Measurements from ENCODE around the gene EP400. TPM values are rescaled to one million over a fixed set of nuclear protein-coding genes. Genes with fewer than 3 reads are reported as not detected.

Gene EP400
- total and polyA plus RNA-seq, 9 of the 15 experiments (the other 6 are each of a cell fraction or from before 2014, with no cell fraction given): 4.5 to 58.0 (median 7.0) TPM

GRCh38 chr12:132106921-132107320 is 157.2 kb downstream of the EP400 start:
- no TSS peak for BruUV-seq (replicated peaks)
- DNase-seq (ENCODE audit: extremely low read depth in 1 of 4, low spot score in 3 of 4) (no peak), ATAC-seq (no peak), FAIRE-seq (no peak)
- H3K4me3 ChIP-seq: no peak overlapping the region
- H3K9me1 ChIP-seq (ENCODE audit: control insufficient read depth, insufficient read depth, low read length): no peaks in the 10 kb centered on the region
- no peaks in the 10 kb centered on the region for H3K27me3 ChIP-seq (ENCODE audit: control insufficient read depth in 2 of 2, insufficient read depth in 2 of 2, low read length in 2 of 2)
- 98% methylated on average over 7 of the region's 7 CpGs for WGBS (ENCODE audit: insufficient coverage, low coverage, missing lambda C conversion rate)
- peaks cover 0 to 5% of the 10 kb centered on the region in 2 experiments; a peak in 1 of 5 replicates for H3K4me1 ChIP-seq (replicated peaks in 1 of 2; ENCODE audit: control insufficient read depth in 2 of 2, insufficient read depth in 2 of 2, low read length in 2 of 2)
- peaks cover 6% of the 10 kb centered on the region; the same call in 2 of the 3 replicates for H3K79me2 ChIP-seq (ENCODE audit: control insufficient read depth, insufficient read depth, low read length)
- intact Hi-C loops (cut with micrococcal nuclease) (no loop called here), in situ Hi-C loops (cut with MboI) (no loop called here)
- ChIA-PET CTCF (ENCODE audit: low intra/inter-chr PET ratio) (no interaction called here), POLR2A (interaction anchor here (1.3 kb wide), 1 partner anchor 36 kb away, joined by 3 read pairs; no protein-coding TSS in a partner anchor)
- no peak overlapping the region for H2AFZ ChIP-seq (ENCODE audit: low read depth, low read length)
- no peak overlapping the region for H3K9ac ChIP-seq (ENCODE audit: insufficient read depth in 1 of 2, low read depth in 2 of 2, low read length in 2 of 2)
- H3K4me2 ChIP-seq (ENCODE audit: insufficient read depth, low read length): no peak overlapping the region
- H3K9me3 ChIP-seq (replicated peaks; ENCODE audit: control insufficient read depth, insufficient read depth, low read depth, low read length): no peaks in the 10 kb centered on the region
- H3K27ac ChIP-seq (ENCODE audit: extremely low read depth, low read depth, low read length): no peak overlapping the region
- no peak for TF ChIP-seq CBX2 (IDR thresholded peaks at IDR 0.05; ENCODE audit: insufficient read depth, low read length, poor library complexity, severe bottlenecking)
- peaks cover 64% of the 10 kb centered on the region; the same call in 2 of the 3 replicates for H3K36me3 ChIP-seq (ENCODE audit: control insufficient read depth, insufficient read depth, low read length)
- no peaks in the 10 kb centered on the region for H4K20me1 ChIP-seq (replicated peaks; ENCODE audit: control insufficient read depth, insufficient read depth, low read length)

- in situ Hi-C loops (cut with MboI): no loop called here
Measured at GRCh38 chr12:132108211-132108832, 158.6 kb downstream of the EP400 start.

More at GRCh38 chr12:132108211-132108832, 158.6 kb downstream of the EP400 start:
- H3K36me3 ChIP-seq (ENCODE audit: control insufficient read depth, insufficient read depth, low read length): peaks cover 64% of the 10 kb centered on the region; the same call in 2 of the 3 replicates
- no peaks in the 10 kb centered on the region for H3K27me3 ChIP-seq (ENCODE audit: control insufficient read depth in 2 of 2, insufficient read depth in 2 of 2, low read length in 2 of 2)
- no TSS peak for BruUV-seq (replicated peaks)
- H3K27ac ChIP-seq (ENCODE audit: extremely low read depth, low read depth, low read length): no peak overlapping the region
- DNase-seq (ENCODE audit: extremely low read depth in 1 of 4, low spot score in 3 of 4) (peak in 1 of 4 experiments; percentile 37), ATAC-seq (no peak), FAIRE-seq (no peak)
- H3K4me2 ChIP-seq (ENCODE audit: insufficient read depth, low read length): no peak overlapping the region
- intact Hi-C loops (cut with micrococcal nuclease): no loop called here
- H4K20me1 ChIP-seq (replicated peaks; ENCODE audit: control insufficient read depth, insufficient read depth, low read length): no peaks in the 10 kb centered on the region
- no peaks in the 10 kb centered on the region for H3K9me3 ChIP-seq (replicated peaks; ENCODE audit: control insufficient read depth, insufficient read depth, low read depth, low read length)
- peaks cover 6% of the 10 kb centered on the region; the same call in 2 of the 3 replicates for H3K79me2 ChIP-seq (ENCODE audit: control insufficient read depth, insufficient read depth, low read length)
- H3K4me1 ChIP-seq (replicated peaks in 1 of 2; ENCODE audit: control insufficient read depth in 2 of 2, insufficient read depth in 2 of 2, low read length in 2 of 2): peaks cover 0 to 5% of the 10 kb centered on the region in 2 experiments; a peak in 1 of 5 replicates
- no peak for TF ChIP-seq ZNF592 (IDR thresholded peaks at IDR 0.05)
- TF ChIP-seq RFX1 (IDR thresholded peaks at IDR 0.05): peak; percentile 87
- H3K9ac ChIP-seq (ENCODE audit: insufficient read depth in 1 of 2, low read depth in 2 of 2, low read length in 2 of 2): peak overlapping the region in 1 of 2 experiments; percentile 53; a peak in 1 of 4 replicates
- no peaks in the 10 kb centered on the region for H3K9me1 ChIP-seq (ENCODE audit: control insufficient read depth, insufficient read depth, low read length)
- CTCF ChIA-PET (ENCODE audit: low intra/inter-chr PET ratio): no interaction called here
- H2AFZ ChIP-seq (ENCODE audit: low read depth, low read length): no peak overlapping the region
- POLR2A ChIA-PET: no interaction called here
- 85% methylated on average over 13 of the region's 16 CpGs for WGBS (ENCODE audit: insufficient coverage, low coverage, missing lambda C conversion rate)
- H3K4me3 ChIP-seq: no peak overlapping the region
